CD4-positive, alpha-beta T cell (primary cell): ENCODE measurements around the gene YES1. TPM values are rescaled to one million over a fixed set of nuclear protein-coding genes. Genes with fewer than 3 reads are reported as not detected.

Experiments
- ATAC-seq: fragments of 200-7000 bp; cut with Tn5 transposase; one replicate; pipeline ENCODE4 v1.10.0; 2022; ENCODE audit warnings: mild to moderate bottlenecking; ENCODE audit not compliant: poor library complexity
- CTCF ChIA-PET: fragments of 350-600 bp; sonication (Branson Sonifier 250); formaldehyde crosslinking; loops from one replicate; lab custom pipeline; 2021; ENCODE audit warnings: antibody characterized with exemption, inconsistent platforms; lab: Charles Lee
- POLR2A ChIA-PET: fragments of 350-600 bp; sonication (Branson Sonifier 250); formaldehyde crosslinking; loops from one replicate; lab custom pipeline; 2021; ENCODE audit warnings: antibody characterized with exemption, inconsistent platforms; lab: Charles Lee
- DNase-seq, 14 experiments: peaks; one replicate each; pipeline ENCODE4 v3.0.0-alpha.2; 2013 to 2020; ENCODE audit warnings: mixed read lengths in 2 of 14
- H3K27ac ChIP-seq, 2 donors: one replicate each; pipeline versions ENCODE4 v1.5.1 to v1.7.0; 2013; ENCODE audit warnings: low read length in 2 of 2, low read depth in 1 of 2, mild to moderate bottlenecking in 1 of 2
- H3K27me3 ChIP-seq, 2 experiments: 1 replicate in 1 of 2; 2 replicates in 1 of 2; pipeline versions ENCODE4 v1.6.1 to v1.7.0; 2013; ENCODE audit warnings: low read length in 2 of 2, control low read depth in 1 of 2, mild to moderate bottlenecking in 1 of 2, moderate library complexity in 1 of 2; ENCODE audit not compliant: insufficient read depth in 2 of 2, control insufficient read depth in 1 of 2
- H3K36me3 ChIP-seq: one replicate; pipeline ENCODE4 v1.6.1; 2013; ENCODE audit warnings: low read length, control low read depth; ENCODE audit not compliant: insufficient read depth
- H3K4me1 ChIP-seq: one replicate; pipeline ENCODE4 v1.6.1; 2013; ENCODE audit warnings: low read length, control low read depth; ENCODE audit not compliant: insufficient read depth
- H3K4me3 ChIP-seq: one replicate; pipeline ENCODE4 v1.5.1; 2013; ENCODE audit warnings: mild to moderate bottlenecking, low read length, moderate library complexity
- H3K9me3 ChIP-seq, 2 experiments: 1 replicate in 1 of 2; 2 replicates in 1 of 2; pipeline versions ENCODE4 v1.6.1 to v1.7.0; 2013; ENCODE audit warnings: low read length in 2 of 2, mild to moderate bottlenecking in 2 of 2, control low read depth in 1 of 2, moderate library complexity in 1 of 2; ENCODE audit not compliant: control insufficient read depth in 1 of 2, insufficient read depth in 1 of 2
- H3K27ac Mint-ChIP-seq: one replicate; pipeline ENCODE4 v1.8.0; 2020; ENCODE audit warnings: mixed read lengths
- H3K27me3 Mint-ChIP-seq: one replicate; pipeline ENCODE4 v1.8.0; 2021; ENCODE audit warnings: mixed read lengths
- H3K36me3 Mint-ChIP-seq: one replicate; pipeline ENCODE4 v1.8.0; 2021; ENCODE audit warnings: low read depth, mixed read lengths
- H3K4me1 Mint-ChIP-seq: one replicate; pipeline ENCODE4 v1.8.0; 2021; ENCODE audit warnings: low read depth, mixed read lengths
- H3K4me3 Mint-ChIP-seq: one replicate; pipeline ENCODE4 v1.8.0; 2020; ENCODE audit warnings: mild to moderate bottlenecking, mixed read lengths
- H3K9me3 Mint-ChIP-seq: one replicate; pipeline ENCODE4 v1.8.0; 2020; ENCODE audit warnings: mixed read lengths
- intact Hi-C, 2 experiments: fragments of 100-400 bp; cut with DNase I in 1 of 2; cut with micrococcal nuclease in 1 of 2; formaldehyde crosslinking; loops; one replicate each; pipeline versions ENCODE4 v1.15.1 to v1.9.0; 2023 to 2025; cut with DNase I, micrococcal nuclease
- total RNA-seq, 174 experiments: library from RNA in 2 of 174; stranded (reverse) in 2 of 174; gene quantifications; one replicate each; pipeline ENCODE4 v1.2.3 and lab custom pipeline; 2021 to 2026
- TF ChIP-seq, protein P1 (sequence below): fragments of 200-600 bp; IDR thresholded peaks from one replicate; pipeline ENCODE4 v1.8.0; 2022; ENCODE audit warnings: antibody characterized with exemption, mild to moderate bottlenecking

YES1 gene
- total RNA-seq, 2 experiments from 2014 or later: 17.6 to 19.8 TPM

DNA sequence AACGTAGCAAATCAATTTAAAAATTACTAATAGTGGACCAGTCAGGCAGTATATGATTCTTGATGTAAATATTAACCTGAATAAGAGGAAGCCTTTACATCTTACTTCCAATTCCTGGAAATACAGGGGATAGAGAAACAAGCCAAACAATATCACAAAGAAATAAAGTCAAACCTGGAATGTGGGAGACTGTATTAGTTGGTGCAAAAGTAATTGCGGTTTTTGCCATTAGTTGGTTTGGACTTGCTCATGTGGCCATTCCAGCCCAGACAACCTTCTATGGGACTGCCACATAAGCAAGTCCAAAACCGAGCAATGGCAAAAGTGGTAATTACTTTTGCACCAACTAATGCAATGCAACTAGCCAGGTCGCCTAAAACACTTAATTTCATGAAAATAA is 38.9 kb upstream of the YES1 start:
- no peaks in the 10 kb centered on the region for H3K36me3 ChIP-seq
- no peak for DNase-seq
- no peak for ATAC-seq
- no peaks in the 10 kb centered on the region for H3K4me1 Mint-ChIP-seq
- ChIA-PET POLR2A (no interaction called here), CTCF (no interaction called here)
- no peak overlapping the region for H3K27ac ChIP-seq
- intact Hi-C loops: no loop called here
- H3K4me1 ChIP-seq: no peaks in the 10 kb centered on the region
- no peaks in the 10 kb centered on the region for H3K27me3 ChIP-seq
- H3K9me3 ChIP-seq: no peaks in the 10 kb centered on the region
- H3K9me3 Mint-ChIP-seq: no peaks in the 10 kb centered on the region
- no peak overlapping the region for H3K4me3 ChIP-seq
- TF ChIP-seq, protein P1, sequence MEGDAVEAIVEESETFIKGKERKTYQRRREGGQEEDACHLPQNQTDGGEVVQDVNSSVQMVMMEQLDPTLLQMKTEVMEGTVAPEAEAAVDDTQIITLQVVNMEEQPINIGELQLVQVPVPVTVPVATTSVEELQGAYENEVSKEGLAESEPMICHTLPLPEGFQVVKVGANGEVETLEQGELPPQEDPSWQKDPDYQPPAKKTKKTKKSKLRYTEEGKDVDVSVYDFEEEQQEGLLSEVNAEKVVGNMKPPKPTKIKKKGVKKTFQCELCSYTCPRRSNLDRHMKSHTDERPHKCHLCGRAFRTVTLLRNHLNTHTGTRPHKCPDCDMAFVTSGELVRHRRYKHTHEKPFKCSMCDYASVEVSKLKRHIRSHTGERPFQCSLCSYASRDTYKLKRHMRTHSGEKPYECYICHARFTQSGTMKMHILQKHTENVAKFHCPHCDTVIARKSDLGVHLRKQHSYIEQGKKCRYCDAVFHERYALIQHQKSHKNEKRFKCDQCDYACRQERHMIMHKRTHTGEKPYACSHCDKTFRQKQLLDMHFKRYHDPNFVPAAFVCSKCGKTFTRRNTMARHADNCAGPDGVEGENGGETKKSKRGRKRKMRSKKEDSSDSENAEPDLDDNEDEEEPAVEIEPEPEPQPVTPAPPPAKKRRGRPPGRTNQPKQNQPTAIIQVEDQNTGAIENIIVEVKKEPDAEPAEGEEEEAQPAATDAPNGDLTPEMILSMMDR: no peak
- peaks cover 13% of the 10 kb centered on the region for H3K27me3 Mint-ChIP-seq
- H3K4me3 Mint-ChIP-seq: no peak overlapping the region
- H3K27ac Mint-ChIP-seq: no peak overlapping the region
- H3K36me3 Mint-ChIP-seq: no peaks in the 10 kb centered on the region

DNA sequence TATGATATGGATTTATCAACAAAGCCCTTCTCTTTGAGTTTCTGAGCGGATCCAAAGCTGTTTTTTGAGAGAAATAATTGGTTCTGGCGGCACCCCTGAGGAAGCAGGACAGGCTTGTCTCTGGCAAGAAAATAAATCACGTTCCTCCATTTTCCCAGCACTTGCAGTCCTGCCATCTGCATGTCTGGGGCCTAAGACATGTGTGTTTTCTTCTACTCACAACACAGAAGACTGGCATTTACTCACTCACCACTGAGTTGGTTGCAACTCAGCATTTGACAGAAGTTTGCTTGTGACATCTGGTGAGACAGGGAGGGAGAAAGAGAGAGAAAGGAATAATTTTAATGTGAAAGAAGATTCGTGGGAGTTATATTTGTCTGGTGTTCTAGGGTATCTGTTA is 37.0 kb upstream of the YES1 start:
- Mint-ChIP-seq H3K4me3 (no peak overlapping the region), H3K27me3 (peaks cover 13% of the 10 kb centered on the region)

DNA sequence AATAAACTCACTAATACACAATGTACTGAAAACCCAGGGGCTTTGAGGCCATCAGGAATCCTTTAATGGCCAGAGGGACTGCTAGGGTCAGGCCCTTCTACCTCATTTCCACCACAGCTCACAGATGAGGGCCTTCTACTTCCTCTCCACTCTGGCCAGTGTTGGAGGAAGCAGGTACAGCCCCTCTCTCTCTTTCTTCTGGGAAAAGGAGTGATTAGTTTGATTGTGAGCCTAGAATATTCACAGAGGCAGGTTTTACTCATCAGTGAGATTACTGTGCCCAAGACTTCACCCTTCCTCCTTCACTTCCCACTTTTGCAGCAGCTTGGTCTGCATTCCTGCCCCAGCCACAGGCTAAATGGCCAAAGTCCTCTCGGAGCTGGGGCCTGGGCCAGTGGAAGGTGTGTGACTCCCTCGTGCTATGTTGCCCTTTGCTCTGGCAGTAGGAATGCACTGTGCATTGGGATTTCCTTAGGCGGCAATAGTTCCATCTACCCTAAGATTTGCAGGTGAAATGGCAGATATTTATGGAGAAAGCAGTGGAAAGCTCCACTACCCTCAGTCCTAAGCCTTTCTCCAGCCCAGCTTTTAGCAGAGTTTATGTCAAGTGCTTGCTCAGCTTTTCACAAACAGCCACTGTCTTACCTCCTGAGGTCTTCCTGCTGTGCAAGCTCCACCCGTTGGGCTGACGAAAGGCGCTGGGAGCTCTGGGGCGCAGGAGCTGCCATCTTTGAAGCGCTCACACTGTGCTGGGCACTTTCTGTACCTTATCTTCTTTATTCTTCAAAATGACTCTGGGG is 36.2 kb upstream of the YES1 start:
- no peaks in the 10 kb centered on the region for H3K36me3 ChIP-seq
- CTCF ChIA-PET: no interaction called here
- DNase-seq: no peak
- H3K27me3 ChIP-seq: no peaks in the 10 kb centered on the region
- intact Hi-C loops: no loop called here
- POLR2A ChIA-PET: no interaction called here
- H3K4me1 ChIP-seq: no peaks in the 10 kb centered on the region
- H3K36me3 Mint-ChIP-seq: no peaks in the 10 kb centered on the region
- no peak overlapping the region for H3K27ac ChIP-seq
- H3K4me1 Mint-ChIP-seq: no peaks in the 10 kb centered on the region
- no peak overlapping the region for H3K27ac Mint-ChIP-seq
- H3K27me3 Mint-ChIP-seq: peaks cover 13% of the 10 kb centered on the region
- H3K9me3 Mint-ChIP-seq: no peaks in the 10 kb centered on the region
- no peak overlapping the region for H3K4me3 ChIP-seq
- TF ChIP-seq, protein P1: no peak
- ATAC-seq: no peak
- no peaks in the 10 kb centered on the region for H3K9me3 ChIP-seq
- H3K4me3 Mint-ChIP-seq: no peak overlapping the region

More for the DNA sequence above, 37.0 kb upstream of the YES1 start:
- intact Hi-C loops: no loop called here
- H3K9me3 Mint-ChIP-seq: no peaks in the 10 kb centered on the region
- no peaks in the 10 kb centered on the region for H3K27me3 ChIP-seq
- ChIA-PET CTCF (no interaction called here), POLR2A (no interaction called here)
- no peak overlapping the region for H3K27ac ChIP-seq
- TF ChIP-seq, protein P1: no peak
- H3K4me1 ChIP-seq: no peaks in the 10 kb centered on the region
- DNase-seq (no peak), ATAC-seq (no peak)
- H3K36me3 Mint-ChIP-seq: no peaks in the 10 kb centered on the region
- no peaks in the 10 kb centered on the region for H3K4me1 Mint-ChIP-seq
- no peaks in the 10 kb centered on the region for H3K36me3 ChIP-seq
- H3K9me3 ChIP-seq: no peaks in the 10 kb centered on the region
- H3K27ac Mint-ChIP-seq: no peak overlapping the region
- H3K4me3 ChIP-seq: no peak overlapping the region
